ENCODE data around the gene CRISPLD2.

The CRISPLD2 gene, protein sequence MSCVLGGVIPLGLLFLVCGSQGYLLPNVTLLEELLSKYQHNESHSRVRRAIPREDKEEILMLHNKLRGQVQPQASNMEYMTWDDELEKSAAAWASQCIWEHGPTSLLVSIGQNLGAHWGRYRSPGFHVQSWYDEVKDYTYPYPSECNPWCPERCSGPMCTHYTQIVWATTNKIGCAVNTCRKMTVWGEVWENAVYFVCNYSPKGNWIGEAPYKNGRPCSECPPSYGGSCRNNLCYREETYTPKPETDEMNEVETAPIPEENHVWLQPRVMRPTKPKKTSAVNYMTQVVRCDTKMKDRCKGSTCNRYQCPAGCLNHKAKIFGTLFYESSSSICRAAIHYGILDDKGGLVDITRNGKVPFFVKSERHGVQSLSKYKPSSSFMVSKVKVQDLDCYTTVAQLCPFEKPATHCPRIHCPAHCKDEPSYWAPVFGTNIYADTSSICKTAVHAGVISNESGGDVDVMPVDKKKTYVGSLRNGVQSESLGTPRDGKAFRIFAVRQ

DNA sequence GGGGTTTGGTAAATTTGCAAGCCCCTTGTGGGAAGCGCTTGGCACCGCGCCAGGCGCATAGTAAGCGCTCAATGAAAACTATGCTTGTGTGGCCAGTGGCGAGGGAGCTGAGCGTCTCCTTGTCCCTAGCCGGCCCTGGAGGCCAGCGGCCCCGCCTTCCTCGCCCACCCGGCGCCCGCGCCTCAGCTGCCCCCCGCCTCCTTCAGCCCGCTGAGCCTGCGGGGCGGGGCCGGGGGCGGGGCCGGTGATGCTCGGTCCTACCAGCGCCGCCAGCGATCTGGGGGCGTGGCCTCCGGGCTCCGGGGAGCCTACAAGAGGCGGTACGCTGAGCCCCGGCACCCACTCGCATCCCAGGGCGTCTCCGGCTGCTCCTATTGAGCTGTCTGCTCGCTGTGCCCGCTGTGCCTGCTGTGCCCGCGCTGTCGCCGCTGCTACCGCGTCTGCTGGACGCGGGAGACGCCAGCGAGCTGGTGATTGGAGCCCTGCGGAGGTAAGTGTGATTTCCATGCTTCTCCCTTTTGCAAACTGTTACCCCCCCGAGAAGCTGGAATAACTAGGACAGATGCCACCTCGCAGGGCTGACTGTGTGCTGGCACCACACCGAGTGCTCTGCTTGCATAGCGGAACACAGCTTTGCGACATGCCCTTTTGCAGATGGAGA lies at the start of gene CRISPLD2:
Gene CRISPLD2 (plus strand): TSS at position 342 of the 661 bp plus-strand sequence. CDS start 18,511 bp downstream, outside the sequence.
- H4K20me1 ChIP-seq (ENCODE audit: insufficient read depth, low read length), result no peaks in the 10 kb centered on the region
- H3K9ac ChIP-seq (ENCODE audit: low read length), result no peak within 1 kb of the TSS
- H3K36me3 ChIP-seq (replicated peaks; ENCODE audit: low read depth, low read length), result no peaks in the 10 kb centered on the region
- no peaks in the 10 kb centered on the region for H3K4me1 ChIP-seq (ENCODE audit: low read length)
- H2AFZ ChIP-seq (ENCODE audit: low read depth, low read length), result no peak within 1 kb of the TSS
- H3K27me3 ChIP-seq (ENCODE audit: low read depth, low read length), result peaks cover 13% of the 10 kb centered on the region
- H3K79me2 ChIP-seq (ENCODE audit: low read length), result no peaks in the 10 kb centered on the region
- H3K4me2 ChIP-seq (ENCODE audit: low read length), result no peak within 1 kb of the TSS
- H3K27ac ChIP-seq (ENCODE audit: low read length), result no peak within 1 kb of the TSS
- no peak within 1 kb of the TSS for H3K4me3 ChIP-seq (ENCODE audit: low read length)
- H3K9me3 ChIP-seq (ENCODE audit: insufficient read depth, low read length), result no peaks in the 10 kb centered on the region
- no peak for TF ChIP-seq EZH2phosphoT487 (IDR thresholded peaks at IDR 0.05; ENCODE audit: low read depth)
- TF ChIP-seq, protein P1, sequence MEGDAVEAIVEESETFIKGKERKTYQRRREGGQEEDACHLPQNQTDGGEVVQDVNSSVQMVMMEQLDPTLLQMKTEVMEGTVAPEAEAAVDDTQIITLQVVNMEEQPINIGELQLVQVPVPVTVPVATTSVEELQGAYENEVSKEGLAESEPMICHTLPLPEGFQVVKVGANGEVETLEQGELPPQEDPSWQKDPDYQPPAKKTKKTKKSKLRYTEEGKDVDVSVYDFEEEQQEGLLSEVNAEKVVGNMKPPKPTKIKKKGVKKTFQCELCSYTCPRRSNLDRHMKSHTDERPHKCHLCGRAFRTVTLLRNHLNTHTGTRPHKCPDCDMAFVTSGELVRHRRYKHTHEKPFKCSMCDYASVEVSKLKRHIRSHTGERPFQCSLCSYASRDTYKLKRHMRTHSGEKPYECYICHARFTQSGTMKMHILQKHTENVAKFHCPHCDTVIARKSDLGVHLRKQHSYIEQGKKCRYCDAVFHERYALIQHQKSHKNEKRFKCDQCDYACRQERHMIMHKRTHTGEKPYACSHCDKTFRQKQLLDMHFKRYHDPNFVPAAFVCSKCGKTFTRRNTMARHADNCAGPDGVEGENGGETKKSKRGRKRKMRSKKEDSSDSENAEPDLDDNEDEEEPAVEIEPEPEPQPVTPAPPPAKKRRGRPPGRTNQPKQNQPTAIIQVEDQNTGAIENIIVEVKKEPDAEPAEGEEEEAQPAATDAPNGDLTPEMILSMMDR (IDR thresholded peaks at IDR 0.05; ENCODE audit: low read depth, low read length), result no peak

GRCh38 chr16:84773312-84773711 lies 46.5 kb upstream of the CRISPLD2 start:
- peaks cover 19% of the 10 kb centered on the region for H3K79me2 ChIP-seq (ENCODE audit: low read length)
- no peak overlapping the region for H3K27ac ChIP-seq (ENCODE audit: low read length)

DNA sequence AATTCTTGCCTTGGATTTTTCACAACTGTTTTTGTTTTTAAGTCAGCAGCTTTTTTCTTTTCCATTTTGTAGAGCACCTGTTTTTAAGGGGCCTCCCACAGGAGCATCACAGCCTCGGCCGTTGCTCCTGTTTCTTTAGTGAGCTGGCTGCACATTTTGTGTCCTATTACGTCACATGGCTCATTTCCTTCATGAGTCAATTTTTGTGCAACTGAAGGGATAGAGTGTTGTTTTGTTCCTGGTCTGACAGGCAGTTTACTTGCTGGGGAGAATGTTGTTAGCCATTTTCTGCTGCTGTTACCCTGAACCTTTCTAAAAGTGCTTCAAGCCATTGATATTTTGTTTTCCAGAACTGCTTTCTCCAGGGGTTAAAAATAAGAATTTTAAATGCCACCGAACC lies 45.0 kb upstream of the CRISPLD2 start:
- no peak overlapping the region for H3K9ac ChIP-seq (ENCODE audit: low read length)
- no peak overlapping the region for H3K4me3 ChIP-seq (ENCODE audit: low read length)
- H3K4me2 ChIP-seq (ENCODE audit: low read length), result no peak overlapping the region
- no peaks in the 10 kb centered on the region for H3K4me1 ChIP-seq (ENCODE audit: low read length)
- no peaks in the 10 kb centered on the region for H4K20me1 ChIP-seq (ENCODE audit: insufficient read depth, low read length)
- no peak overlapping the region for H3K27ac ChIP-seq (ENCODE audit: low read length)
- peaks cover 52% of the 10 kb centered on the region for H3K36me3 ChIP-seq (replicated peaks; ENCODE audit: low read depth, low read length)
- no peaks in the 10 kb centered on the region for H3K27me3 ChIP-seq (ENCODE audit: low read depth, low read length)
- no peaks in the 10 kb centered on the region for H3K9me3 ChIP-seq (ENCODE audit: insufficient read depth, low read length)
- no peak overlapping the region for H2AFZ ChIP-seq (ENCODE audit: low read depth, low read length)
- TF ChIP-seq, protein P1 (IDR thresholded peaks at IDR 0.05; ENCODE audit: low read depth, low read length), result no peak
- TF ChIP-seq EZH2phosphoT487 (IDR thresholded peaks at IDR 0.05; ENCODE audit: low read depth), result no peak
- H3K79me2 ChIP-seq (ENCODE audit: low read length), result peaks cover 9% of the 10 kb centered on the region; the same call in 1 of the 2 replicates

More at GRCh38 chr16:84773312-84773711, 46.5 kb upstream of the CRISPLD2 start:
- H3K36me3 ChIP-seq (replicated peaks; ENCODE audit: low read depth, low read length), result peaks cover 61% of the 10 kb centered on the region
- H3K9ac ChIP-seq (ENCODE audit: low read length), result no peak overlapping the region
- no peaks in the 10 kb centered on the region for H3K9me3 ChIP-seq (ENCODE audit: insufficient read depth, low read length)
- 0 out of 2 replicates have a peak, but pooled peaks cover 2% of the 10 kb centered on the region for H4K20me1 ChIP-seq (ENCODE audit: insufficient read depth, low read length)
- no peak for TF ChIP-seq EZH2phosphoT487 (IDR thresholded peaks at IDR 0.05; ENCODE audit: low read depth)
- TF ChIP-seq, protein P1 (IDR thresholded peaks at IDR 0.05; ENCODE audit: low read depth, low read length), result no peak
- no peak overlapping the region for H3K4me3 ChIP-seq (ENCODE audit: low read length)
- H3K4me2 ChIP-seq (ENCODE audit: low read length), result no peak overlapping the region
- no peaks in the 10 kb centered on the region for H3K27me3 ChIP-seq (ENCODE audit: low read depth, low read length)
- H3K4me1 ChIP-seq (ENCODE audit: low read length), result no peaks in the 10 kb centered on the region
- H2AFZ ChIP-seq (ENCODE audit: low read depth, low read length), result no peak overlapping the region

GRCh38 chr16:84775262-84775810 lies 44.4 kb upstream of the CRISPLD2 start:
- Histone ChIP-seq H3K4me2 (ENCODE audit: low read length) (no peak overlapping the region), H3K4me1 (ENCODE audit: low read length) (no peaks in the 10 kb centered on the region), H3K9ac (ENCODE audit: low read length) (no peak overlapping the region), H4K20me1 (ENCODE audit: insufficient read depth, low read length) (no peaks in the 10 kb centered on the region), H3K36me3 (replicated peaks; ENCODE audit: low read depth, low read length) (peaks cover 53% of the 10 kb centered on the region), H3K9me3 (ENCODE audit: insufficient read depth, low read length) (no peaks in the 10 kb centered on the region), H3K27ac (ENCODE audit: low read length) (no peak overlapping the region), H3K27me3 (ENCODE audit: low read depth, low read length) (no peaks in the 10 kb centered on the region), H2AFZ (ENCODE audit: low read depth, low read length) (no peak overlapping the region), H3K4me3 (ENCODE audit: low read length) (no peak overlapping the region), H3K79me2 (ENCODE audit: low read length) (0 out of 2 replicates have a peak, but pooled peaks cover 6% of the 10 kb centered on the region)
- no peak for TF ChIP-seq EZH2phosphoT487 (IDR thresholded peaks at IDR 0.05; ENCODE audit: low read depth)
- TF ChIP-seq, protein P1 (IDR thresholded peaks at IDR 0.05; ENCODE audit: low read depth, low read length), result no peak

Measured in OCI-LY3 (cell line).